ENCODE measurements around the gene RELA.

Gene RELA

DNA sequence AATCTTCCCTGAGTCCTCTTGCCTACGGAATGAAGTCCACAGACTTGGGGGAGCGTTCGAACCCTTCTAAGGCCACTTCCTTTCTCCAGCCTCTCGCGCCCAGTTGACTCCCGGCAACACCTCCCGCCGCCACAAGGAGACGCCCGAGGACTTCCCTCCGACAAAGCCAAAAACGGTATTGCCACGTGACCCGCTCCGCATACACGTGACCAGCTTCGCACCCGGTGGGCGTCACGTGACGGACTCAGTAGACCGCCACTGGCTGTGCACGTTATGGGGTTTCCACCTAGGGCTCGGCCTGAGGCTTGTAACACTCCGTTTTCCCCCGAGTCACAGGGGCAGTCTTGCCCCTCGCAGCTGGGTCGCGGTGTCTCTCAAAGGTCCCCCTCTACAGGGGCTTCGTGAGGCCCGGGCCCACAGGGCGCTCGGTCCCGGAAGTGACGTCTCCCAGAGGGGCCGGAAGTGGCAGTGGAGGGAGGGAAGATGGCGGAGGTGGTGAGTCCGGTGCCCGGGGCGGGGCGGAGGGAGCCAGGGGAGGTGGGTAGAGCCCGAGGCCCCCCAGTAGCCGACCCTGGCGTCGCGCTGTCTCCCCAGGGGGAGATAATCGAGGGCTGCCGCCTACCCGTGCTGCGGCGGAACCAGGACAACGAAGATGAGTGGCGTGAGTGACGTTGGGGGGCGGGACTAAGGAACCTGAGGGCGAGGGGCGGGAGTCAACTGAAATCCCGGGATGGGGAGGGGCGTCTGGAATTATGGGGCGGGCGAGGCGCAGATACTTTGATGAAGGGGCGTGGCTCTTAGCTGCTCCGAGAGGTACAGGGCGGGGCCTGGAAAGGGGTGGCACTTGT, 49.3 kb upstream of the RELA start, which contains the start of gene KAT5 (continued):
- no peak for TF ChIP-seq ZNF184 (tag by site-specific recombination; IDR thresholded peaks at IDR 0.05)
- no peak for TF ChIP-seq ZBTB1 (tag by site-specific recombination; IDR thresholded peaks at IDR 0.05)
- TF ChIP-seq ZNF398 (tag by site-specific recombination; IDR thresholded peaks at IDR 0.05): peak; percentile 60
- TF ChIP-seq ZNF223 (tag by site-specific recombination; IDR thresholded peaks at IDR 0.05): no peak
- TF ChIP-seq, protein P1, sequence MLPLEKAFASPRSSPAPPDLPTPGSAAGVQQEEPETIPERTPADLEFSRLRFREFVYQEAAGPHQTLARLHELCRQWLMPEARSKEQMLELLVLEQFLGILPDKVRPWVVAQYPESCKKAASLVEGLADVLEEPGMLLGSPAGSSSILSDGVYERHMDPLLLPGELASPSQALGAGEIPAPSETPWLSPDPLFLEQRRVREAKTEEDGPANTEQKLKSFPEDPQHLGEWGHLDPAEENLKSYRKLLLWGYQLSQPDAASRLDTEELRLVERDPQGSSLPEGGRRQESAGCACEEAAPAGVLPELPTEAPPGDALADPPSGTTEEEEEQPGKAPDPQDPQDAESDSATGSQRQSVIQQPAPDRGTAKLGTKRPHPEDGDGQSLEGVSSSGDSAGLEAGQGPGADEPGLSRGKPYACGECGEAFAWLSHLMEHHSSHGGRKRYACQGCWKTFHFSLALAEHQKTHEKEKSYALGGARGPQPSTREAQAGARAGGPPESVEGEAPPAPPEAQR (tag by site-specific recombination; IDR thresholded peaks at IDR 0.05): no peak
- no peak for TF ChIP-seq MYNN (tag by site-specific recombination; IDR thresholded peaks at IDR 0.05; ENCODE audit: borderline replicate concordance)
- no peak for TF ChIP-seq ZNF302 (tag by site-specific recombination; IDR thresholded peaks at IDR 0.05; ENCODE audit: low read depth)
- TF ChIP-seq GLI4 (tag by site-specific recombination; IDR thresholded peaks at IDR 0.05): no peak
- TF ChIP-seq ZNF433 (tag by site-specific recombination; IDR thresholded peaks at IDR 0.05; ENCODE audit: low read depth): no peak
- peak; percentile 56; the same call in 1 of the 2 replicates for TF ChIP-seq TCF7L2 (IDR thresholded peaks at IDR 0.05; ENCODE audit: borderline replicate concordance, low read depth, low read length)
- peak; percentile 89 for TF ChIP-seq KLF1 (tag by site-specific recombination; IDR thresholded peaks at IDR 0.05)
- TF ChIP-seq, protein P2, sequence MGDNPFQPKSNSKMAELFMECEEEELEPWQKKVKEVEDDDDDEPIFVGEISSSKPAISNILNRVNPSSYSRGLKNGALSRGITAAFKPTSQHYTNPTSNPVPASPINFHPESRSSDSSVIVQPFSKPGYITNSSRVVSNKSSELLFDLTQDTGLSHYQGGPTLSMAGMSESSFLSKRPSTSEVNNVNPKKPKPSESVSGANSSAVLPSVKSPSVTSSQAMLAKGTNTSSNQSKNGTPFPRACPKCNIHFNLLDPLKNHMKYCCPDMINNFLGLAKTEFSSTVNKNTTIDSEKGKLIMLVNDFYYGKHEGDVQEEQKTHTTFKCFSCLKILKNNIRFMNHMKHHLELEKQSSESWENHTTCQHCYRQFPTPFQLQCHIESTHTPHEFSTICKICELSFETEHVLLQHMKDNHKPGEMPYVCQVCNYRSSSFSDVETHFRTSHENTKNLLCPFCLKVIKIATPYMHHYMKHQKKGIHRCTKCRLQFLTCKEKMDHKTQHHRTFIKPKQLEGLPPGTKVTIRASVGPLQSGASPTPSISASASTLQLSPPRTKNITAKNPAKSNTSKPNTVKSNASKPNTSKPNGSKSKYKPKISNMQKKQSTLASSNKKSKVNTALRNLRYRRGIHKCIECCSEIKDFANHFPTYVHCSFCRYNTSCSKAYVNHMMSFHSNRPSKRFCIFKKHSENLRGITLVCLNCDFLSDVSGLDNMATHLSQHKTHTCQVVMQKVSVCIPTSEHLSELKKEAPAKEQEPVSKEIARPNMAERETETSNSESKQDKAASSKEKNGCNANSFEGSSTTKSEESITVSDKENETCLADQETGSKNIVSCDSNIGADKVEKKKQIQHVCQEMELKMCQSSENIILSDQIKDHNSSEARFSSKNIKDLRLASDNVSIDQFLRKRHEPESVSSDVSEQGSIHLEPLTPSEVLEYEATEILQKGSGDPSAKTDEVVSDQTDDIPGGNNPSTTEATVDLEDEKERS (tag by site-specific recombination; IDR thresholded peaks at IDR 0.05): no peak
- TF ChIP-seq ZNF311 (tag by site-specific recombination; IDR thresholded peaks at IDR 0.05; ENCODE audit: borderline replicate concordance): no peak
- no peak for TF ChIP-seq ZNF175 (tag by site-specific recombination; IDR thresholded peaks at IDR 0.05)
- TF ChIP-seq ZNF354C (tag by site-specific recombination; IDR thresholded peaks at IDR 0.05; ENCODE audit: borderline replicate concordance, low read depth): no peak
- TF ChIP-seq, protein P3, sequence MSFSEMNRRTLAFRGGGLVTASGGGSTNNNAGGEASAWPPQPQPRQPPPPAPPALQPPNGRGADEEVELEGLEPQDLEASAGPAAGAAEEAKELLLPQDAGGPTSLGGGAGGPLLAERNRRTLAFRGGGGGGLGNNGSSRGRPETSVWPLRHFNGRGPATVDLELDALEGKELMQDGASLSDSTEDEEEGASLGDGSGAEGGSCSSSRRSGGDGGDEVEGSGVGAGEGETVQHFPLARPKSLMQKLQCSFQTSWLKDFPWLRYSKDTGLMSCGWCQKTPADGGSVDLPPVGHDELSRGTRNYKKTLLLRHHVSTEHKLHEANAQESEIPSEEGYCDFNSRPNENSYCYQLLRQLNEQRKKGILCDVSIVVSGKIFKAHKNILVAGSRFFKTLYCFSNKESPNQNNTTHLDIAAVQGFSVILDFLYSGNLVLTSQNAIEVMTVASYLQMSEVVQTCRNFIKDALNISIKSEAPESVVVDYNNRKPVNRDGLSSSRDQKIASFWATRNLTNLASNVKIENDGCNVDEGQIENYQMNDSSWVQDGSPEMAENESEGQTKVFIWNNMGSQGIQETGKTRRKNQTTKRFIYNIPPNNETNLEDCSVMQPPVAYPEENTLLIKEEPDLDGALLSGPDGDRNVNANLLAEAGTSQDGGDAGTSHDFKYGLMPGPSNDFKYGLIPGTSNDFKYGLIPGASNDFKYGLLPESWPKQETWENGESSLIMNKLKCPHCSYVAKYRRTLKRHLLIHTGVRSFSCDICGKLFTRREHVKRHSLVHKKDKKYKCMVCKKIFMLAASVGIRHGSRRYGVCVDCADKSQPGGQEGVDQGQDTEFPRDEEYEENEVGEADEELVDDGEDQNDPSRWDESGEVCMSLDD (tag by site-specific recombination; IDR thresholded peaks at IDR 0.05): peak; percentile 48
- TF ChIP-seq KLF10 (tag by site-specific recombination; IDR thresholded peaks at IDR 0.05): peak; percentile 26; the same call in 1 of the 2 replicates
- TF ChIP-seq ZNF112 (tag by site-specific recombination; IDR thresholded peaks at IDR 0.05): no peak
- TF ChIP-seq ZNF146 (tag by site-specific recombination; IDR thresholded peaks at IDR 0.05): no peak
- TF ChIP-seq TRIM28 (IDR thresholded peaks at IDR 0.05; ENCODE audit: borderline replicate concordance, low read length): no peak
- peak; percentile 98 for TF ChIP-seq ZNF366 (tag by site-specific recombination; conservative IDR thresholded peaks at IDR 0.05)
- TF ChIP-seq ZNF157 (tag by site-specific recombination; IDR thresholded peaks at IDR 0.05): no peak
- TF ChIP-seq, protein P4, sequence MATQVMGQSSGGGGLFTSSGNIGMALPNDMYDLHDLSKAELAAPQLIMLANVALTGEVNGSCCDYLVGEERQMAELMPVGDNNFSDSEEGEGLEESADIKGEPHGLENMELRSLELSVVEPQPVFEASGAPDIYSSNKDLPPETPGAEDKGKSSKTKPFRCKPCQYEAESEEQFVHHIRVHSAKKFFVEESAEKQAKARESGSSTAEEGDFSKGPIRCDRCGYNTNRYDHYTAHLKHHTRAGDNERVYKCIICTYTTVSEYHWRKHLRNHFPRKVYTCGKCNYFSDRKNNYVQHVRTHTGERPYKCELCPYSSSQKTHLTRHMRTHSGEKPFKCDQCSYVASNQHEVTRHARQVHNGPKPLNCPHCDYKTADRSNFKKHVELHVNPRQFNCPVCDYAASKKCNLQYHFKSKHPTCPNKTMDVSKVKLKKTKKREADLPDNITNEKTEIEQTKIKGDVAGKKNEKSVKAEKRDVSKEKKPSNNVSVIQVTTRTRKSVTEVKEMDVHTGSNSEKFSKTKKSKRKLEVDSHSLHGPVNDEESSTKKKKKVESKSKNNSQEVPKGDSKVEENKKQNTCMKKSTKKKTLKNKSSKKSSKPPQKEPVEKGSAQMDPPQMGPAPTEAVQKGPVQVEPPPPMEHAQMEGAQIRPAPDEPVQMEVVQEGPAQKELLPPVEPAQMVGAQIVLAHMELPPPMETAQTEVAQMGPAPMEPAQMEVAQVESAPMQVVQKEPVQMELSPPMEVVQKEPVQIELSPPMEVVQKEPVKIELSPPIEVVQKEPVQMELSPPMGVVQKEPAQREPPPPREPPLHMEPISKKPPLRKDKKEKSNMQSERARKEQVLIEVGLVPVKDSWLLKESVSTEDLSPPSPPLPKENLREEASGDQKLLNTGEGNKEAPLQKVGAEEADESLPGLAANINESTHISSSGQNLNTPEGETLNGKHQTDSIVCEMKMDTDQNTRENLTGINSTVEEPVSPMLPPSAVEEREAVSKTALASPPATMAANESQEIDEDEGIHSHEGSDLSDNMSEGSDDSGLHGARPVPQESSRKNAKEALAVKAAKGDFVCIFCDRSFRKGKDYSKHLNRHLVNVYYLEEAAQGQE (tag by site-specific recombination; IDR thresholded peaks at IDR 0.05): 0 out of 2 replicates have a peak, but pooled peaks have one; percentile 9
- TF ChIP-seq, protein P5, sequence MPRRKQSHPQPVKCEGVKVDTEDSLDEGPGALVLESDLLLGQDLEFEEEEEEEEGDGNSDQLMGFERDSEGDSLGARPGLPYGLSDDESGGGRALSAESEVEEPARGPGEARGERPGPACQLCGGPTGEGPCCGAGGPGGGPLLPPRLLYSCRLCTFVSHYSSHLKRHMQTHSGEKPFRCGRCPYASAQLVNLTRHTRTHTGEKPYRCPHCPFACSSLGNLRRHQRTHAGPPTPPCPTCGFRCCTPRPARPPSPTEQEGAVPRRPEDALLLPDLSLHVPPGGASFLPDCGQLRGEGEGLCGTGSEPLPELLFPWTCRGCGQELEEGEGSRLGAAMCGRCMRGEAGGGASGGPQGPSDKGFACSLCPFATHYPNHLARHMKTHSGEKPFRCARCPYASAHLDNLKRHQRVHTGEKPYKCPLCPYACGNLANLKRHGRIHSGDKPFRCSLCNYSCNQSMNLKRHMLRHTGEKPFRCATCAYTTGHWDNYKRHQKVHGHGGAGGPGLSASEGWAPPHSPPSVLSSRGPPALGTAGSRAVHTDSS (tag by site-specific recombination; IDR thresholded peaks at IDR 0.05): no peak

Data from HEK293 (cell line).